Measurements from ENCODE around the gene DDX3X. TPM values are rescaled to one million over a fixed set of nuclear protein-coding genes. Genes with fewer than 3 reads are reported as not detected.
A peak's percentile ranks its signal among the peaks of the same experiment; 100 is the strongest.
"Not testable (repeated sequence)": the region's sequence is repeated elsewhere in the genome, so short reads cannot be mapped to it uniquely, and the experiment has no call there.

The DDX3X gene
- total and polyA plus RNA-seq, 5 experiments from 2014 or later, result 181 to 373 (median 272) TPM

DNA sequence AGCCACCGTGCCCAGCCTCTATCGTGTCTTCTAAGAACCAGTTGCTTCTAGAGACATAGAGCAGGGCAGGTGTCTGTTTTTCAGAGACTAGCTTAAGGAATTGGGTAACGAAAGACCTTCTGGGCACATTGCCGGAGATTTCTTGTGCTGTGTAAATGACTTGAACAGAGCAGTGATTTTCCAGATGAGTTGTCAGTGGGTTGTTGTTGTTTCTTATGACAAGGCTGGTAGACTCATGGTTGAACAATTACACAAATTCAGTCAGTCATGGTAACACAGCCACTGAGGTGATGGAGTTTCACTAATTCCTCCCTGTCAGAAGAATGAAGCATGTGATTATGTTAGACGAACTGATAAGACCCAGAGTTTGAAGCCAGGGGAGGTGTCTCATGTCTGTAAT, 20.5 kb upstream of the DDX3X start:
- POLR2A ChIA-PET, result no interaction called here

DNA sequence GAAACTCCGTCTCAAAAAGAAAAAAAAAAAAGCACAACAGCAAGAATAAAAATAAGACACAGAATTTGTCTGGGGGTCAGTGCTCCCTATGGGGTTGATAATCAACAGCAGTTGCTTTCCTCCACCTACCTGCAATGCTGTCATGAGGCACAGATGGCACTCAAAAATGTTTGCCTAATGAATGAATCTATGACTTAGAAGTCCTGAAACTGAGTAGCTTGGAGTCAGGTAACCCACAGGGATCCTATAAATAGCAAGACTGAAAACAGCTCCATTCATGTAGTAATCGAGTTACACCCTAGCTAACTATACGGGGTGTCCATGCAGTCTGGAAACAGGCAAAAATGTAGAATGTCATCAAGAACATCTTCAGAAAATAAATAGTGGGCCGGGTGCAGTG, 19.8 kb upstream of the DDX3X start:
- Mint-ChIP-seq H3K4me3 (no peak overlapping the region), H3K27ac (no peak overlapping the region)

More for the DNA sequence above, 20.5 kb upstream of the DDX3X start:
- Mint-ChIP-seq H3K9me3 (no peaks in the 10 kb centered on the region), H3K4me1 (no peaks in the 10 kb centered on the region), H3K4me3 (no peak overlapping the region), H3K36me3 (no peaks in the 10 kb centered on the region), H3K27me3 (peaks cover 0 to 3% (median 0%) of the 10 kb centered on the region in 5 donors), H3K27ac (no peak overlapping the region)
- no peak for ATAC-seq
- DNase-seq, result no peak

DNA sequence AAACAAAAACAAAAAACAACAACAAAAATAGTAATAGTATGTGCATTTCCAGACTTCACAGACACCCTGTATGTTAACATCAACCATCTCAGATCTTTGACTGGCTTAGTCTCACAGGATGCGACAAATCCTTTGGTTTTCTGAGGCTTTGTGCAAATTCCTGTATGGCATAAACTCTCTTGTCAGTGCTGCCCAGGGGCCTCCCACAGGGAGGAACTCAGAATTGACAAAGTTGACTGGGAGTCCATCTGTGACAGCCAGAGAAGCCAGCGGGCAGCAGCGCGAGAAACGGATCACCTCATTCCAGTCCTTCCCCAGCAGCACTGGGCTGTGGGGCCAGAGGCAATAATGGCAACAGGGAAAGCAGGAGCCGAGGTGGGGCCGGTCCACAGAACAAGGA, 19.1 kb upstream of the DDX3X start:
- ATAC-seq (no peak), DNase-seq (no peak)
- Mint-ChIP-seq H3K9me3 (no peaks in the 10 kb centered on the region), H3K27me3 (no peaks in the 10 kb centered on the region), H3K36me3 (no peaks in the 10 kb centered on the region), H3K27ac (no peak overlapping the region), H3K4me1 (no peaks in the 10 kb centered on the region), H3K4me3 (no peak overlapping the region)
- POLR2A ChIA-PET, result no interaction called here

More for the DNA sequence above, 19.8 kb upstream of the DDX3X start:
- H3K4me1 Mint-ChIP-seq, result no peaks in the 10 kb centered on the region
- H3K9me3 Mint-ChIP-seq, result no peaks in the 10 kb centered on the region
- no peaks in the 10 kb centered on the region for H3K36me3 Mint-ChIP-seq
- H3K27me3 Mint-ChIP-seq, result no peaks in the 10 kb centered on the region
- POLR2A ChIA-PET, result no interaction called here
- DNase-seq, result no peak
- no peak for ATAC-seq

DNA sequence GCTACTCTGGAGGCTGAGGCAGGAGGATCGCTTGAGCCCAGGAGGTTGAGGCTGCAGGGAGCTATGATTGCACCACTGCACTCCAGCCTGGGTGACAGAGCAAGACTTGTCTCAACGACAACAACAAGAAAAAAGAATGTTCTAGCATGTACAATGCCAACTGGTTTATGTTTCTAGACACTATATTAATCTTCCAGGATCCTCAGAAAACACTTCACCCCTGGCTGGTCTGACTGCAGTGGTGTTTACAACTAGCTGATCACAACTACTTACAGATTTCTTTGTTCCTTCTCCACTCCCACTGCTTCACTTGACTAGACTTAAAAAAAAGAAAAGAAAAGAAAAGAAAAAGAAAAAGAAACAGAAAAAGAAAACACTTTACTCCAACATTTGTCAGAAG, 17.7 kb upstream of the DDX3X start:
- ATAC-seq, H3K4me1 Mint-ChIP-seq, H3K27me3 Mint-ChIP-seq, H3K9me3 Mint-ChIP-seq, H3K4me3 Mint-ChIP-seq, POLR2A ChIA-PET, DNase-seq, H3K36me3 Mint-ChIP-seq: not testable (repeated sequence)
- H3K27ac Mint-ChIP-seq, result peak overlapping the region in 1 of 10 donors; percentile 52

DNA sequence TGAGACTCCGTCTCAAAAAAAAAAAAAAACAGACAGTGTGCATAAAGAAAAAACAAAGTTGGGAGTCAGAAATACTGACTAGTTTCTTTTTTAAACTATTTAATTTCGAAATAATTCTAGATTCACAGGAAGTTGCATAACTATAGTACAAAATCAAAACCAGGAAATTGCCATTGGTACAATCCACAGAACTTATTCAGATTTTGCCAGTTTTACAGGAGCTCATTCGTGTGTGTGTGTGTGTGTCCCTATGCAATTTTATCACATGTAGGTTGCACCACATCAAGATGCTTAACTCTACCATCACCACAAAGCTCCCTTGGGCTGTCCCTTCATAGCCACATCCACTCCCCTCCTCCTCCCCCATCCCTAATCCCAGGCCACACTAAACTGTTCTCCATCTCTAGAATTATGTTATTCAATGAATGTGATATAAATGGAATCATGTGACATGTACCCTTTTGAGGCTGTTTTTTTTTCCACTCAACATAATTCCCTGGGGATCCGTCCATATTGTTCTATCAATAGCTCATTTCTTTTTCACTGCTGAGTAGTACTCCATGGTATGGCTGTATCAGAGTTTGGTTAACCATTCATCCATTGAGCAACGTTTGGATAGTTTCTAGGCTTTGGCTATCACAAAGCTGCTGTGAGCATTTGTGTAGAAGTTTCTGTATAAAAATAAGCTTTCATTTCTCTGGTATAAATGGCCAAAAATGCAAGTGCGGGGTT, 16.3 kb upstream of the DDX3X start:
- Mint-ChIP-seq H3K27me3 (no peaks in the 10 kb centered on the region), H3K9me3 (no peaks in the 10 kb centered on the region), H3K4me3 (no peak overlapping the region), H3K36me3 (no peaks in the 10 kb centered on the region), H3K27ac (peak overlapping the region in 1 of 10 donors; percentile 5), H3K4me1 (no peaks in the 10 kb centered on the region)
- DNase-seq, result no peak
- no peak for ATAC-seq
- POLR2A ChIA-PET, result no interaction called here

DNA sequence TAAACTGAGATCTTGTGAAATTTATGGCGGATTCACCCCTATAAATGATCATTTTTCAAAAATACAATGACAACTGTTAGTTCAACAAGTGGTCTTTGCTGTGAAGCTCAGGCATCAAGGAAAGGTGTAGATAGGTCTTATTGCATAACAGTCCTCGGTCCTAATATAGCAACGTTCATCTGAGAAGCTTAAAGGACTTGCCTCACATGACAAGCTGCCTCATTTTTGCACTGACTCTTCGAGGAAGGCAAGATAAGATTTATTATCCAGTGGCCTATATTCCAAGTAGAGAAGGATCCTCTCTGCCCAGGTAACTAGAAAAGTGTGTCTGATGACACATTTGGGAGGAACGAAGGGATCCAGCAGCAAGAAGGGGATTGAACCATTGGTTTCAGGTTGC, 13.6 kb upstream of the DDX3X start:
- no peaks in the 10 kb centered on the region for H3K36me3 Mint-ChIP-seq
- no peaks in the 10 kb centered on the region for H3K4me1 Mint-ChIP-seq
- ATAC-seq (no peak), DNase-seq (no peak)
- H3K27ac Mint-ChIP-seq, result peak overlapping the region in 1 of 10 donors; percentile 33
- H3K4me3 Mint-ChIP-seq, result no peak overlapping the region
- POLR2A ChIA-PET, result no interaction called here
- no peaks in the 10 kb centered on the region for H3K27me3 Mint-ChIP-seq
- H3K9me3 Mint-ChIP-seq, result no peaks in the 10 kb centered on the region

DNA sequence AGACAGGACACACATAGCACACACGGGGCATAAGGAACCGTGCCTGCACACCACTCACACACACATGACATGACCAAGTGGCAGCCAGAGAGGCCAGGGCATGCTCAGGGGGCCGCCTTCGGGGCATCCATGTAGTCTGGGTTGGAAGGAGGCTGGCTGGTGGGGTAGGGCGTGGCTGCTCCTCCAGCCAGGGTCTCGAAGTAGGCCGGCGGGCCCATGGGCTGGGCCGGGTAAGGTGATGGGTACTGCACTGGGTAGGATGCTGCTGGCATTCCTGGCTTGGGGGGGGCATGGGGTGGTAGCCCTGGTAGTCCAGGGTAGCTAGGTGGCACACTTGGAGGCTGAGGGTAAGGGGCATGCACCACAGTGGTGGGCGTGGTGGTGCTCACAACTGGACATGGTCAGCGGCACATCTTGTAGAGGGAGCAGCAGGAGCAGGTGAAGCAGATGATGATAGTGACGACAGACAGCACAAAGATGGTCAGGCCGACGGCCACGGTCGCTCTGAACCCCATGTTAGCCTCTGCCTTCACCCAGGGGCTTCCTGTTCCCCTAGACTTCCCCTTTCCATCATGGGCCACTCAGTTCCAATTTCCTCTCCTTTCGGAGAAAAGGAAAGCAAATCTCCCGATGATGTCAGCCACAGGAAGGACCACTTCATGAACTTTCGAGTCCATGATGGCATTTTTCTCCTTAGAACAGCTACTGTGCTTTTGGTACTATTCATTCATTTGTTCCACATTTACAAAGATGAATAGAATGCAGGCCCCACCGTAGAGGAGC, 10.9 kb upstream of the DDX3X start:
- ATAC-seq (no peak), DNase-seq (no peak)
- Mint-ChIP-seq H3K9me3 (no peaks in the 10 kb centered on the region), H3K4me1 (no peaks in the 10 kb centered on the region), H3K27me3 (no peaks in the 10 kb centered on the region), H3K36me3 (no peaks in the 10 kb centered on the region), H3K27ac (no peak overlapping the region), H3K4me3 (no peak overlapping the region)
- POLR2A ChIA-PET, result no interaction called here

DNA sequence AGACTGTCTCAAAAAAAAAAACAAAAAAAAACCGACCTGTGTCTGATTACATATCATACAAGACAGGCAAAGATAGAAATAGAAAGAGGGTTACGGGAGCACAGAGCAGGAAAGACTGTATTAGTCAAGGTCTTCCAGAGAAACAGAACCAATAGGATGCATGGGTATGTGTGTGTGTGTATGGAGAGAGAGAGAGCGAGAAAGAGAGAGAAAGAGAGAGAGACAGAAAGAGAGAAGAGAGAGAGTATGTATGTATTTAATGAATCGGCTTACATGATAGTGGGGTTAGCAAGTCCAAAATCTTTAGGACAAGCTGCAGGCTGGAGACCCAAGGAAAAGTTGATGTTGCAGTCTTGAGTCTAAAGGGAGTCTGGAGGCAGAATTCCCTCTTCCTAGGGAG, 7.5 kb upstream of the DDX3X start:
- no peak overlapping the region for H3K4me3 Mint-ChIP-seq
- H3K27ac Mint-ChIP-seq, result peak overlapping the region in 1 of 10 donors; percentile 49
- no peaks in the 10 kb centered on the region for H3K9me3 Mint-ChIP-seq
- ATAC-seq, result no peak
- DNase-seq, result no peak
- H3K27me3 Mint-ChIP-seq, result no peaks in the 10 kb centered on the region
- H3K36me3 Mint-ChIP-seq, result no peaks in the 10 kb centered on the region
- peaks cover 0 to 16% (median 11%) of the 10 kb centered on the region in 4 donors for H3K4me1 Mint-ChIP-seq
- POLR2A ChIA-PET, result no interaction called here

DNA sequence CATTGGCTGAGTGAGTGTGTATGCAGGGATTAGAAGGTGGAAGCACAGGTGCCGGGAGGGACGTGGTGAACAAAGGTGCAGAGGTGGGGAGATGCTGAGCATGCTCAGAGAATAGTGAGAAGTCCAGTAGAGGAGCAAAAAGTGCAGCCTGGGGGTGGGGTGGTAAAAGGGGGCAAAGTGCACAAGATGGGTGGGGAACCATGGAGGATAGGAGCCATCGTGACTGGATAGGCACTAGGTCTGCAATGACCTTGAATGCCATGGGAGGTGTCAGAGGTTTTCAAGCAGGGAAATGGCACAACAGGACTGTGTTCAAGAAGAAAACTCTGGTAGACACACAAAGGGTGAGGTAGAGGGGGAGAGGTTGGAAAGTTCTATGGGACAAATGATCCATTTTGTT, 6.6 kb upstream of the DDX3X start:
- Mint-ChIP-seq H3K36me3 (no peaks in the 10 kb centered on the region), H3K9me3 (no peaks in the 10 kb centered on the region), H3K27me3 (no peaks in the 10 kb centered on the region), H3K27ac (peak overlapping the region in 3 of 10 donors; percentile 54 to 80 (median 66)), H3K4me3 (no peak overlapping the region), H3K4me1 (peaks cover 0 to 21% (median 13%) of the 10 kb centered on the region in 4 donors)
- no peak for ATAC-seq
- POLR2A ChIA-PET, result interaction anchor here (0.7 kb wide), 1 partner anchor 16 kb away, joined by 4 read pairs; no protein-coding TSS in a partner anchor
- DNase-seq, result no peak

DNA sequence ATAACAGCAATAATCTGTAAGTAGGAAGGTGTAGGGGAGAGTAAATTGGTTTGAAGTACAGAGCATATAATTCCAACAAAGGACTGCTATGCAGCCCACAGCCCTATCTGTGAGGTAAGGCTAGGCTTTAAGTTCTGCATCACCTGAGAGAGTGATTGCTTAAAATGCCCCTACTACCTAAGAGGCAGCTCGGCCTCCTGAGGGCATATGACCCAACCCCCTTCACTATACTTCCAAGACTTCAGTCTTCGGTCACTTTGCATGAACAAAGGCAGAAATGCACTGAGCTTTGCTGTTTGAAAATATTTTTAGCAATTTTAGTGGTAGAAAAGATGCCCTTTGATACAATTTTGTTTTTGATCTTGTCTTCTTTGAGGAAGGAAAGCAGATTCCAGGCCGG, 4.9 kb upstream of the DDX3X start:
- no peak for DNase-seq
- no peak for ATAC-seq
- H3K9me3 Mint-ChIP-seq, result peaks cover 0 to 4% (median 0%) of the 10 kb centered on the region in 9 donors
- peak overlapping the region in 5 of 10 donors; percentile 7 to 45 (median 30) for H3K4me3 Mint-ChIP-seq
- H3K27me3 Mint-ChIP-seq, result peaks cover 0 to 4% (median 0%) of the 10 kb centered on the region in 5 donors
- peak overlapping the region in 4 of 10 donors; percentile 24 to 97 (median 54) for H3K27ac Mint-ChIP-seq
- peaks cover 3 to 23% (median 13%) of the 10 kb centered on the region in 4 donors for H3K4me1 Mint-ChIP-seq
- peaks cover 0 to 2% (median 0%) of the 10 kb centered on the region in 3 donors for H3K36me3 Mint-ChIP-seq
- POLR2A ChIA-PET, result no interaction called here

DNA sequence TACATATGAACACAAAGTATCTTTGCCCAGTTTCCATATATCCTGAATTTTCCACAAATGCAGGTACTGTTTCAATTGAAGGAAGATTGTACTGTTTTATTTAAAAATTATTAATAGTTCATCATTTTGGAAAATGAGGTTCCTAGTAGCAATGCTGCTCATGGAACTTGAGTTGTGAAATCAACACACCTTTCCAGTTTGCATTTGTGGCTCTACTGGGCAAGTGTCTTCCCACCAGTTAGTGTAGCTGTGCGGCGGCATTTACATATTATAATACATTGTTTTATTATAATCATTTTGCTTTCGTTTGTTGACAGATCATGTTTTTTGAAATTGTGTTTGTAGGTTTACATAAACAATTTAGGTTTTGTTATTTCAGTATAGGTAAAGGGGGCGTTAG, 2.0 kb upstream of the DDX3X start:
- H3K9me3 Mint-ChIP-seq, result peaks cover 0 to 8% (median 0%) of the 10 kb centered on the region in 9 donors
- H3K4me3 Mint-ChIP-seq, result peak overlapping the region; percentile 90 to 99 (median 97)
- ATAC-seq, result no peak
- peaks cover 0 to 5% (median 0%) of the 10 kb centered on the region in 5 donors for H3K27me3 Mint-ChIP-seq
- no peak for DNase-seq
- POLR2A ChIA-PET, result interaction anchor here (1.1 to 2.0 kb wide), 2 partner anchors 9 to 21 kb away, joined by 3 to 8 read pairs; no protein-coding TSS in a partner anchor
- peaks cover 3 to 30% (median 18%) of the 10 kb centered on the region in 4 donors for H3K4me1 Mint-ChIP-seq
- peak overlapping the region; percentile 97 to 100 (median 100) for H3K27ac Mint-ChIP-seq
- H3K36me3 Mint-ChIP-seq, result peaks cover 0 to 12% (median 7%) of the 10 kb centered on the region in 3 donors

DNA sequence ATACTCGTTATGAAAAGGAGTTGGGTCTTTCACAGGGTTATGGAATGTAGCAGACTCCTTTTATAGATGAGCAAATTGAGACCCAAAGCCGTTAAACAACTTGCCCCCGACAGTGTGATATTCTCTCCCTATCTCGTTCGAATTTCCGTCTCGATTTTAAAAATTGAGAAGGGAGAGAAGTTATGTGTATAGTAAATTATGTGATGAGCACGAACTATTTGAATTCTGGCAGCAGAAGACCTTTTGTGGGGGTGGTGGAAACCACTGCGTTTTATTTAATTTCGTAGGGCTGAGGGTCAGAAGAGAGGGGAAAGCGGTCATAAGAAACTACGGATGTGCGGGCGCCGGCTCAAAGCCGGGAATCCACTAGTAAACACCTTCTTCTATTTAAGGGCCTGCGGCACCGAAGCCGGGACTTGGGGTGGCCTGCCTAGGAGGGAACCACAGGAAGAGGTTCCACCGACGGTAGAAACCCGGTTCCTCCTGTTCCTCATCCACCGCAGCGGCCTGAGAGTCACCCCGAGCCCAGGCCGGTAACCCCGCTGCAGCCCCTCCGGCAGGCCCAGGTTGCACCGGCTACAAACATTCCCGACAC, 1.5 kb upstream of the DDX3X start:
- ATAC-seq (peak; percentile 1 to 7), DNase-seq (peak in 2 of 10 donors; percentile 13 to 66)
- H3K9me3 Mint-ChIP-seq, result peaks cover 0 to 8% (median 0%) of the 10 kb centered on the region in 9 donors
- H3K4me1 Mint-ChIP-seq, result peaks cover 3 to 35% (median 18%) of the 10 kb centered on the region in 4 donors
- H3K36me3 Mint-ChIP-seq, result peaks cover 0 to 16% (median 7%) of the 10 kb centered on the region in 3 donors
- H3K4me3 Mint-ChIP-seq, result peak overlapping the region; percentile 90 to 99 (median 97)
- H3K27me3 Mint-ChIP-seq, result peaks cover 0 to 5% (median 0%) of the 10 kb centered on the region in 5 donors
- H3K27ac Mint-ChIP-seq, result peak overlapping the region; percentile 97 to 100 (median 100)
- POLR2A ChIA-PET, result interaction anchor here (1.6 kb wide), 1 partner anchor 247 kb away, joined by 19 read pairs; the partner anchor contains the start of gene USP9X

Measured in naive thymus-derived CD8-positive, alpha-beta T cell (primary cell).